HFFc6 (cell line): ENCODE results near the gene EIF3M. TPM values are rescaled to one million over a fixed set of nuclear protein-coding genes. Genes with fewer than 3 reads are reported as not detected.

ENCODE experiments used
- DNase-seq: peaks from one replicate; pipeline ENCODE4 v3.0.0-alpha.2; 2018
- H3K27ac Mint-ChIP-seq: 2 replicates; pipeline ENCODE4 v1.8.0; 2020; ENCODE audit warnings: mild to moderate bottlenecking, mixed read lengths
- H3K27me3 Mint-ChIP-seq: 2 replicates; pipeline ENCODE4 v1.8.0; 2021; ENCODE audit warnings: mild to moderate bottlenecking, moderate library complexity, mixed read lengths; ENCODE audit not compliant: insufficient read depth
- H3K36me3 Mint-ChIP-seq: 2 replicates; pipeline ENCODE4 v1.8.0; 2021; ENCODE audit warnings: low read depth, mixed read lengths
- H3K4me1 Mint-ChIP-seq: 2 replicates; pipeline ENCODE4 v1.8.0; 2020; ENCODE audit warnings: low read depth, mixed read lengths
- H3K4me3 Mint-ChIP-seq: 2 replicates; pipeline ENCODE4 v1.8.0; 2020; ENCODE audit warnings: mild to moderate bottlenecking, moderate library complexity, mixed read lengths
- H3K9me3 Mint-ChIP-seq: 2 replicates; pipeline ENCODE4 v1.8.0; 2020; ENCODE audit warnings: mild to moderate bottlenecking, mixed read lengths
- long read RNA-seq: library from polyadenylated mRNA; unstranded; transcript quantifications from one replicate; pipeline ENCODE4 v2.0.0, GENCODE V29; 2019
- total RNA-seq, 6 experiments: library from RNA; stranded (reverse); fragmentation: NEBNext Ultra II Directional; extraction: Animal tissue kit (Norgen Biotek cat#: 25700); gene quantifications; 2 replicates in 1 of 6; 3 replicates in 5 of 6; pipeline ENCODE4 v1.2.3, GENCODE V29; 2021
- TF ChIP-seq, protein P1 (sequence below): fragments of 200-600 bp; sonication (generic); IDR thresholded peaks from 2 replicates; pipeline ENCODE4 v1.5.0; 2021; ENCODE audit warnings: antibody characterized with exemption, mild to moderate bottlenecking

Gene EIF3M
- 100 to 1,000 TPM; 250 to 290 (median 271) TPM for total RNA-seq
- long read RNA-seq, full-length matches to known transcripts, result 175 of 201 reads
- long read RNA-seq, partial matches to known transcripts, result 12 of 201 reads
- long read RNA-seq, other reads (novel, unspliced or antisense), result 14 of 201 reads

DNA sequence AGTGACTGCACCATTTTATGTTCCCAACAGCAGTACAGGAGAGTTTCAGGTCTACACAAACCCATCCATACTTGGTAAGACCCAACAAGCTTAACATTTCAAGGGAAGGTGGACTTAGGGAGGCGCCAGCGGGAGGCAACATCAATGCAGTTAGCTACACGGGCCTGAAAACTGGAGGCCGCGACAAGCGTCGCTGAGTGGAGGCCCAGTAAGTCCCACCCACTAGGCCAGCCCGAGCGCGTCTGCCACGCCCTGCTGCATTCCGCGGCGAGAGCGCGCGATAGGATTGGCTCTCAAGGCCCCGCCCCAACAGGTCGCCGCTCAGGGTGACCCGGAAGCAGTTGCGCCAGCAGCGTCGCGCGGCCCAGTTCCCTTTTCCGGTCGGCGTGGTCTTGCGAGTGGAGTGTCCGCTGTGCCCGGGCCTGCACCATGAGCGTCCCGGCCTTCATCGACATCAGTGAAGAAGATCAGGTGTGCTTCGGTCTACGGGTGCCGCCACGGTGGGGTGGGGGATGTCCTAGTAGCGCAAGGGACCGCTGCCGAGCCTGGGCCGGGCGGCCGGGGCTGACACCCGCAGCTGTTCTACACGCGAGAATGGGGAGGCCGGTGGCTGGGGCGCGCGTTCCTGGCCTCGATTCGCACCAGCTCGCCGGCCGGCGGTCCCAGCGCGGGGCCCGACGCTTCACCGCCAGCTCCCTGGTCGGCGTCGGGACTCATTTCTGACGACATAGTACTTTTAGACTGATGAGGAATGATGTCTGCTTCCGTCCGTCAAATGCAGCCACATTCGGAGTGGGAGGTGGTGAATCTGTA is at the start of gene EIF3M:
EIF3M (plus strand) TSS at position 373 of the 813 bp plus-strand sequence; CDS start at position 430, 57 bp downstream.
- Mint-ChIP-seq H3K4me3 (peak within 1 kb of the TSS; percentile 99), H3K27me3 (peaks cover 4% of the 10 kb centered on the region; the same call in 1 of the 2 replicates), H3K27ac (peak within 1 kb of the TSS; percentile 96), H3K36me3 (peaks cover 22% of the 10 kb centered on the region), H3K4me1 (peaks cover 25% of the 10 kb centered on the region), H3K9me3 (peaks cover 4% of the 10 kb centered on the region; the same call in 1 of the 2 replicates)
- TF ChIP-seq, protein P1, sequence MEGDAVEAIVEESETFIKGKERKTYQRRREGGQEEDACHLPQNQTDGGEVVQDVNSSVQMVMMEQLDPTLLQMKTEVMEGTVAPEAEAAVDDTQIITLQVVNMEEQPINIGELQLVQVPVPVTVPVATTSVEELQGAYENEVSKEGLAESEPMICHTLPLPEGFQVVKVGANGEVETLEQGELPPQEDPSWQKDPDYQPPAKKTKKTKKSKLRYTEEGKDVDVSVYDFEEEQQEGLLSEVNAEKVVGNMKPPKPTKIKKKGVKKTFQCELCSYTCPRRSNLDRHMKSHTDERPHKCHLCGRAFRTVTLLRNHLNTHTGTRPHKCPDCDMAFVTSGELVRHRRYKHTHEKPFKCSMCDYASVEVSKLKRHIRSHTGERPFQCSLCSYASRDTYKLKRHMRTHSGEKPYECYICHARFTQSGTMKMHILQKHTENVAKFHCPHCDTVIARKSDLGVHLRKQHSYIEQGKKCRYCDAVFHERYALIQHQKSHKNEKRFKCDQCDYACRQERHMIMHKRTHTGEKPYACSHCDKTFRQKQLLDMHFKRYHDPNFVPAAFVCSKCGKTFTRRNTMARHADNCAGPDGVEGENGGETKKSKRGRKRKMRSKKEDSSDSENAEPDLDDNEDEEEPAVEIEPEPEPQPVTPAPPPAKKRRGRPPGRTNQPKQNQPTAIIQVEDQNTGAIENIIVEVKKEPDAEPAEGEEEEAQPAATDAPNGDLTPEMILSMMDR, result no peak
- DNase-seq, result peak; percentile 94

DNA sequence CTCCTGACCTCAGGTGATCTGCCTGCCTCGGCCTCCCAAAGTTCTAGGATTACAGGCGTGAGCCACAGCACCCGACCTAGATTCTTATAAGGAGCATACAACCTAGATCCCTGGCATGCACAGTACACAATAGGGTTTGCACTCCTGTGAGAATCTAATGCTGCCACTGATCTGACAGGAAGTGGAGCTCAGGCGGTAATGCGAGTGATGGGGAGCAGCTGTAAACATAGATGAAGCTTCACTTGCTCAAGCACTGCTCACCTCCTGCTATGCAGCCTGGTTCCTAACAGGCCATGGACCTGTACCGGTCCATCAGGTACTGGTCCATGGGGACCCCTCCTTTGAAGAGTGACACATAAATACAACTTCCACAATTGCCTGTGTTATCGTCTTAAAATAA is 44.8 kb upstream of the EIF3M start:
- no peaks in the 10 kb centered on the region for H3K36me3 Mint-ChIP-seq
- H3K9me3 Mint-ChIP-seq, result no peaks in the 10 kb centered on the region
- peaks cover 5% of the 10 kb centered on the region; the same call in 1 of the 2 replicates for H3K4me1 Mint-ChIP-seq
- H3K4me3 Mint-ChIP-seq, result no peak overlapping the region
- TF ChIP-seq, protein P1, result no peak
- DNase-seq, result no peak
- H3K27me3 Mint-ChIP-seq, result peaks cover 5% of the 10 kb centered on the region
- no peak overlapping the region for H3K27ac Mint-ChIP-seq

DNA sequence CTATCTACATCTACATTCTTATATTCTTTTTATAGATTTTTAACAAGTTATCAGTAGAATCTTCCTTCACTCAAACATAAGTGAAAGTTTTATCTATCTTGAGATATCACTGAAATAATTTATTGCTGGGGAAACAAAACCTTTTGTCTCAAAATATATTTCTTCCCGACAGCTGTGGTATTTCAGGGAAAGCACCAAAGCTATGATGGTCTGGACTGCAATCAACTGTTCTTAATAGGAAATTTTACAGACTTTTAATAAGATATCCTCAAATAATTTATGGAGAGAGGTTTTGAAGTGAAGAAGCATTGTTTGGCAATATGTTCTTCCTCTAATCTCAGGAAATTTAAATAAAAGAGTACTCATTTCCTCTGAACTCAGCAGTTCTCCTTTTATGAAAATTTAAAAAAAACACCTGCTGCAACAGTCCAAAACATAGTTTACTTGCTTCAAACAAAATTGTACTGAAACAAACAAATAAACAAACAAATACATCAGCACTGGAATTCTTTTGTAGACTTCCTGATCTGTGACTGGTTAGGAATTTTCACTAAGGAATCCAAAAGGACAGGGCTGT is 33.9 kb upstream of the EIF3M start:
- TF ChIP-seq, protein P1, result no peak
- DNase-seq, result no peak
- Mint-ChIP-seq H3K36me3 (no peaks in the 10 kb centered on the region), H3K4me3 (no peak overlapping the region), H3K27ac (no peak overlapping the region), H3K9me3 (no peaks in the 10 kb centered on the region), H3K27me3 (peaks cover 10% of the 10 kb centered on the region; the same call in 1 of the 2 replicates), H3K4me1 (no peaks in the 10 kb centered on the region)

DNA sequence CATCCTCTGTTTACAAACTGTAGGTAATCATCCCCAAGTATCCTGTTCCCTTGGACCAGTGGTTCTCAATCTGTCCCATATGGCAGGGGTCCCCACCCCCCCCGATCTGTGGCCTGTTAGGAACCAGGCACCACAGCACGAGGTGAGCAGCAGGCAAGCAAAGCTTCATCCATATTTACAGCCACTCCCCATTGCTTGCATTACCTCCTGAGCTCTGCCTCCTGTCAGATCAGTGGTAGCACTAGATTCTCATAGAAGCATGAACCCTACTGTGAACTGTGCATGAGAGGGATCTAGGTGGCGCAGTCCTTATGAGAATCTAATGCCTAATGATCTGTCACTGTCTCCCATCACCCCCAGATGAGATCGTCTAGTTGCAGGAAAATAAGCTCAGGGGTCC is 33.4 kb upstream of the EIF3M start:
- H3K27ac Mint-ChIP-seq, result no peak overlapping the region
- H3K4me1 Mint-ChIP-seq, result no peaks in the 10 kb centered on the region
- no peak overlapping the region for H3K4me3 Mint-ChIP-seq
- peaks cover 10% of the 10 kb centered on the region; the same call in 1 of the 2 replicates for H3K27me3 Mint-ChIP-seq
- TF ChIP-seq, protein P1, result no peak
- DNase-seq, result no peak
- H3K36me3 Mint-ChIP-seq, result no peaks in the 10 kb centered on the region
- H3K9me3 Mint-ChIP-seq, result no peaks in the 10 kb centered on the region

- Mint-ChIP-seq H3K9me3 (no peaks in the 10 kb centered on the region), H3K27ac (no peak overlapping the region), H3K4me3 (no peak overlapping the region), H3K27me3 (peaks cover 7% of the 10 kb centered on the region), H3K36me3 (no peaks in the 10 kb centered on the region), H3K4me1 (no peaks in the 10 kb centered on the region)
- TF ChIP-seq, protein P1, result no peak
- no peak for DNase-seq
These were observed 28.5 kb upstream of the EIF3M start for GRCh38 chr11:32555091-32555490.
